HFF-Myc (cell line): ENCODE data around the gene FAM229A.

Experiments
- DNase-seq: peaks from one replicate; pipeline ENCODE4 v3.0.0-alpha.2; 2011; ENCODE audit warnings: low read depth; ENCODE audit errors: extremely low read depth
- H3K4me3 ChIP-seq: replicated peaks from 2 replicates; pipeline ENCODE4 v1.5.1; 2011; ENCODE audit warnings: low read depth, mild to moderate bottlenecking, control low read depth, low read length
- CTCF ChIP-seq: IDR thresholded peaks from 2 replicates; pipeline ENCODE4 v1.5.1; 2012; ENCODE audit warnings: mild to moderate bottlenecking, low read depth, low read length, control low read depth; ENCODE audit errors: missing control alignments

Gene FAM229A

DNA sequence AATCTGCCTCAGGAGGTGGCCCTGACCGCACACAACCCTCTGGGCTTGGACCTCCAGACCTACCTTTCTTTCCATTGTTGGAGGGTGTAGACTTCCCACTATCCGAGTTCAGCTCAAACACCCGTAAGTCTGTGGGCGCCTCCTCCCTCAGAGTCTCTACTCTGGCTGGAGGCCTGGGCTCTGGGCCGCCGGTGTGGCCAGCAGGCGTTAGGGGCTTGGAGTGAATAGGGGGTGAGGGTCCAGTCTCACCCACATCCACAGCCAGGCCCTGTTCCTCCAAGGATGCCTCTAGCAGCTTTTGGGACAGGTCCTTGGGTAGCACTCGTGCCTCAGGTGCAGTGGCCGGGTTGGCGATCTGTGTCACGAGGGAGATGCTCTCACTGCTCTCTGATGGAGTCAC lies 13.9 kb upstream of the FAM229A start:
- no peak for TF ChIP-seq CTCF
- no peak for DNase-seq
- H3K4me3 ChIP-seq = no peak overlapping the region

GRCh38 chr1:32373996-32374592 lies 11.8 kb upstream of the FAM229A start:
- DNase-seq = no peak
- H3K4me3 ChIP-seq = no peak overlapping the region
- no peak for TF ChIP-seq CTCF

- TF ChIP-seq CTCF = no peak
- no peak for DNase-seq
These were observed 10.0 kb upstream of the FAM229A start for GRCh38 chr1:32372149-32372756.

DNA sequence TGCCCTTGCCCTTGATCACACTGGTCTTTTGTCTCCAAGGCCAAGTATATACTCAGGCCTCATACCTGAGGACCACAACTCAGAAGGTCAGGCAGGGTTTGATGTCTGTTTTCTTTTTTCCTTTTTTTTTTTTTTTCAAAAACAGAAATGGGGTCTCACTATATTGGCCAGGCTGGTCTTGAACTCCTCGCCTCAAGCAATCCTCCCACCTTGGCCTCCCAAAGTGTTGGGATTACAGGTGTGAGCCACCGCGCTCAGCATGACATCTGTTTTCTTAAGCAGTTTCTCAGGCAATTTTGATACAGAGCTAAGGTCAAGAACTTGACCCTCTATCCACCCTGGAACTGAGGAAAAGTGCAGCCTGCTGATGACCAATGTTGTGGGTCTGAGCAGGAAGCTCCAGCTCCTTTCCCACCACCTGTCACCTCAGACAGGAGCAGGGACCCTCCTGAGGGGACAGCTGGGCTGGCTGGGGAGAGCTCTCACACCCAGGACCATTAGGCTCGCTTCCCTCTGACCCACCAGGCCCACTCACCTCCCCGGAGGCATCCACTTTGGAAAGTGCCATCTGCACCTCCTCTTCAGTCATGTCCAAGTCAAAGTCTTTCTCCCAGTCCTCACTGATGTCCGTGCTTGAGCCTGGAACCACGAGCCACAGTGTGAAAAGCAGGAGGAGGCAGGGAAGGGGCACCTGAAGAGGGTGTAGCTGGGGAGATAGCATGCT lies 5.8 kb upstream of the FAM229A start:
- TF ChIP-seq CTCF = no peak
- DNase-seq = no peak
- no peak overlapping the region for H3K4me3 ChIP-seq

More at GRCh38 chr1:32372149-32372756, 10.0 kb upstream of the FAM229A start:
- no peak overlapping the region for H3K4me3 ChIP-seq

DNA sequence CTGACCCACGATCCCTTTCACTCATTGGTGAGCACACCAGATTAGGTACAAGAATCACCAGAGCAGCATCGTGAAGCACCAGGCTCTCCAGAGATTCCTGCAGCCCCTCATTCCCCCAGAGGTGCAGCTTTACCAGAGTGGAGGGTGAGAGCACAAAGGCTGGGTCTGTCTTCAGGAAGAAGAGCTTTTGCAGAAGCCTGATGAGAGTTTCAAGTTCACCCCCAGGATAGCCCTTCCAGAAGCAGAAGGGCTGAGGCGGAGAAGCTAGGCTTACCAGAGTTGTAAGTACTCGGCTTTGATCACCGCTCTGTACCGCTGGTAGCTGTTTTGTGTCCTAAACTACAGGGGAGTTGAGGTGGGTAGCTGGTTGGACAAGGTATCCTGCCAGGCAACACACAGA lies 3.2 kb upstream of the FAM229A start:
- H3K4me3 ChIP-seq = no peak overlapping the region
- DNase-seq = no peak
- no peak for TF ChIP-seq CTCF

- no peak for DNase-seq
- no peak for TF ChIP-seq CTCF
- H3K4me3 ChIP-seq = no peak overlapping the region
These were observed 2.6 kb upstream of the FAM229A start for GRCh38 chr1:32364836-32365235.
